Upper lobe of left lung (tissue), 6 donors: ENCODE measurements around the gene DMAP1. TPM values are rescaled to one million over a fixed set of nuclear protein-coding genes. Genes with fewer than 3 reads are reported as not detected.

ENCODE experiments used
- ATAC-seq, 2 donors: fragments of 200-7000 bp; cut with Tn5 transposase; one replicate each; pipeline ENCODE4 v1.9.1; 2022; ENCODE audit warnings: mild to moderate bottlenecking in 2 of 2, moderate library complexity in 2 of 2; ENCODE audit not compliant: low FRiP score in 2 of 2
- DNase-seq, 2 donors: peaks; one replicate each; pipeline ENCODE4 v3.0.0-alpha.2; 2019 to 2020
- H3K27ac ChIP-seq, 4 donors: fragments of 200-600 bp; sonication (generic); one replicate each; pipeline ENCODE4 v1.5.1; 2016 to 2019
- H3K27me3 ChIP-seq, 4 donors: fragments of 200-600 bp; sonication (generic); one replicate each; pipeline ENCODE4 v1.5.1; 2017 to 2019
- H3K36me3 ChIP-seq, 4 donors: fragments of 200-600 bp; sonication (generic); one replicate each; pipeline ENCODE4 v1.5.1; 2016 to 2019
- H3K4me1 ChIP-seq, 4 donors: fragments of 200-600 bp; sonication (generic); one replicate each; pipeline ENCODE4 v1.5.1; 2018 to 2019
- H3K4me3 ChIP-seq, 4 donors: fragments of 200-600 bp; sonication (generic); one replicate each; pipeline ENCODE4 v1.5.1; 2017 to 2019; ENCODE audit warnings: mild to moderate bottlenecking in 2 of 4, moderate library complexity in 1 of 4
- H3K9me3 ChIP-seq, 4 donors: fragments of 200-600 bp; sonication (generic); one replicate each; pipeline ENCODE4 v1.5.1; 2018 to 2019
- EP300 ChIP-seq, 4 donors: sonication (generic); formaldehyde crosslinking; IDR thresholded peaks; one replicate each; pipeline ENCODE4 v1.5.1; 2017; ENCODE audit warnings: antibody characterized with exemption in 4 of 4, control low read depth in 2 of 4
- POLR2A ChIP-seq, 4 donors: fragments of 450-650 bp; IDR thresholded peaks; one replicate each; pipeline ENCODE4 v1.5.1; 2016 to 2017; ENCODE audit warnings: antibody characterized with exemption in 4 of 4, mild to moderate bottlenecking in 2 of 4
- POLR2AphosphoS5 ChIP-seq, 2 donors: sonication (generic); formaldehyde crosslinking; IDR thresholded peaks; one replicate each; pipeline ENCODE4 v1.5.1; 2017; ENCODE audit warnings: antibody characterized with exemption in 2 of 2
- WGBS, 2 donors: methylation state at CpG; one replicate each; pipeline ENCODE4 v1.1.5; 2017 to 2018; 5-methylcytosine and 5-hydroxymethylcytosine counted together
- total RNA-seq, 6 donors: library from RNA; depleted of rRNA in 4 of 6; stranded (reverse); fragments of >200 nt in 4 of 6; gene quantifications; one replicate each; pipeline versions ENCODE4 v1.1.0 to v1.2.1, GENCODE V29; 2016 to 2021
- TF ChIP-seq, protein P1 (sequence below), 6 experiments: fragments of 450-650 bp in 4 of 6; fragments of 200-600 bp in 2 of 6; sonication (generic) in 2 of 6; IDR thresholded peaks; one replicate each; pipeline ENCODE4 v1.5.1; 2016 to 2019; ENCODE audit warnings: antibody characterized with exemption in 6 of 6
- donor health status: DM: no; HTN: no; CAD: no; lungs with moderate emphysema.
- donor health status: DM: no; HTN: yes; CAD: no; lungs with severe emphysema.

DMAP1 gene, protein sequence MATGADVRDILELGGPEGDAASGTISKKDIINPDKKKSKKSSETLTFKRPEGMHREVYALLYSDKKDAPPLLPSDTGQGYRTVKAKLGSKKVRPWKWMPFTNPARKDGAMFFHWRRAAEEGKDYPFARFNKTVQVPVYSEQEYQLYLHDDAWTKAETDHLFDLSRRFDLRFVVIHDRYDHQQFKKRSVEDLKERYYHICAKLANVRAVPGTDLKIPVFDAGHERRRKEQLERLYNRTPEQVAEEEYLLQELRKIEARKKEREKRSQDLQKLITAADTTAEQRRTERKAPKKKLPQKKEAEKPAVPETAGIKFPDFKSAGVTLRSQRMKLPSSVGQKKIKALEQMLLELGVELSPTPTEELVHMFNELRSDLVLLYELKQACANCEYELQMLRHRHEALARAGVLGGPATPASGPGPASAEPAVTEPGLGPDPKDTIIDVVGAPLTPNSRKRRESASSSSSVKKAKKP
- total RNA-seq, result 100 to 1,000 TPM in 1 of 6 donors, 10 to 100 TPM in 5; 32.1 to 236 (median 39.7) TPM

DNA sequence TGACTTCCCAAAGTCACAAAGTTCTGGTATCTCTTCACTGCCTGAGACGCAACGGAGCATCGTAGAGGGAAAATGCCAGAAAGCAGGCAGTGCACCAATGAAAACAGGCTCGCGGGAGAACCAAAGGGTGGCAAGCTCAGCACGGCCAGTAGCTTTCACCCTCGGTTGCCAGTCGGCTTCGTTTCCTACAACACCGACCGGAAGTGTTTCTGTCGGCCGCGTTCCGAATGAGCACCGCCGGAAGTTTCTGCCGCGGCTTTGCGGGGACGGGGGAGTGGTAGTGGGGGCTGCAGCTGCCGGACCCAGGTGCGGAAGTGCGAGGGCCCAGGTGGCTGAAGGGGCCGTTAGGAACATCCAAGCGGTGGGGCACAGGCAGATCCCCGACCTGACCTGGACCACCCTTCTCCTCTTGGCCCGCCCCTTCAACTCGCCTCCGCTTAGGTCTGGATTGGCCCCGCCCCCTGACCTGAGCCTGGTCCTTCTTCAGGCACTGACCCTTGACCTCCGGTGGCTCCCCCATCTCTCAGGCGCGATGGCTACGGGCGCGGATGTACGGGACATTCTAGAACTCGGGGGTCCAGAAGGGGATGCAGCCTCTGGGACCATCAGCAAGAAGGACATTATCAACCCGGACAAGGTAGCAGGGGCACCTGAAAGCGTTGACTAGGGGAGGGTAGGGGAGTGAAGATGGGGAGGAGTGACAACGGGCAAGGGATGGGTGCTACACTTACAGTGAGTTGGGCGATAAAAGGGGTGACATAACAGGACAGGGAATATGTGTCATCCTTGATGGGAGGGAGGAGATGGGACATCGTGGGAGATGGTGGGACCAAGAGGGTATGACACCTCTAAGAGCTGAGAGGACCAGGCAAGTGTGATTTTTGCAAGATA is at the start of gene DMAP1:
Gene DMAP1 (plus strand): TSS at position 250 of the 891 bp plus-strand sequence. CDS start 283 bp downstream, at position 533.
- 2% methylated on average over 17 to 44 of the region's 44 CpGs for WGBS, 2 donors
- peak; percentile 92 to 96 for ATAC-seq
- peak; percentile 90 to 94 for DNase-seq
- H3K9me3 ChIP-seq, result no peaks in the 10 kb centered on the region
- H3K27me3 ChIP-seq, result no peaks in the 10 kb centered on the region
- TF ChIP-seq POLR2AphosphoS5 (IDR thresholded peaks at IDR 0.05), result peak; percentile 72 to 73
- peak in 1 of 4 donors; percentile 55 for TF ChIP-seq POLR2A (IDR thresholded peaks at IDR 0.05)
- TF ChIP-seq, protein P1, sequence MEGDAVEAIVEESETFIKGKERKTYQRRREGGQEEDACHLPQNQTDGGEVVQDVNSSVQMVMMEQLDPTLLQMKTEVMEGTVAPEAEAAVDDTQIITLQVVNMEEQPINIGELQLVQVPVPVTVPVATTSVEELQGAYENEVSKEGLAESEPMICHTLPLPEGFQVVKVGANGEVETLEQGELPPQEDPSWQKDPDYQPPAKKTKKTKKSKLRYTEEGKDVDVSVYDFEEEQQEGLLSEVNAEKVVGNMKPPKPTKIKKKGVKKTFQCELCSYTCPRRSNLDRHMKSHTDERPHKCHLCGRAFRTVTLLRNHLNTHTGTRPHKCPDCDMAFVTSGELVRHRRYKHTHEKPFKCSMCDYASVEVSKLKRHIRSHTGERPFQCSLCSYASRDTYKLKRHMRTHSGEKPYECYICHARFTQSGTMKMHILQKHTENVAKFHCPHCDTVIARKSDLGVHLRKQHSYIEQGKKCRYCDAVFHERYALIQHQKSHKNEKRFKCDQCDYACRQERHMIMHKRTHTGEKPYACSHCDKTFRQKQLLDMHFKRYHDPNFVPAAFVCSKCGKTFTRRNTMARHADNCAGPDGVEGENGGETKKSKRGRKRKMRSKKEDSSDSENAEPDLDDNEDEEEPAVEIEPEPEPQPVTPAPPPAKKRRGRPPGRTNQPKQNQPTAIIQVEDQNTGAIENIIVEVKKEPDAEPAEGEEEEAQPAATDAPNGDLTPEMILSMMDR (IDR thresholded peaks at IDR 0.05), result no peak
- H3K36me3 ChIP-seq, result peaks cover 11 to 33% (median 21%) of the 10 kb centered on the region in 4 donors
- peaks cover 14 to 21% (median 17%) of the 10 kb centered on the region in 4 donors for H3K4me1 ChIP-seq
- H3K27ac ChIP-seq, result peak within 1 kb of the TSS; percentile 65 to 88 (median 78)
- H3K4me3 ChIP-seq, result peak within 1 kb of the TSS; percentile 46 to 93 (median 82)

DNA sequence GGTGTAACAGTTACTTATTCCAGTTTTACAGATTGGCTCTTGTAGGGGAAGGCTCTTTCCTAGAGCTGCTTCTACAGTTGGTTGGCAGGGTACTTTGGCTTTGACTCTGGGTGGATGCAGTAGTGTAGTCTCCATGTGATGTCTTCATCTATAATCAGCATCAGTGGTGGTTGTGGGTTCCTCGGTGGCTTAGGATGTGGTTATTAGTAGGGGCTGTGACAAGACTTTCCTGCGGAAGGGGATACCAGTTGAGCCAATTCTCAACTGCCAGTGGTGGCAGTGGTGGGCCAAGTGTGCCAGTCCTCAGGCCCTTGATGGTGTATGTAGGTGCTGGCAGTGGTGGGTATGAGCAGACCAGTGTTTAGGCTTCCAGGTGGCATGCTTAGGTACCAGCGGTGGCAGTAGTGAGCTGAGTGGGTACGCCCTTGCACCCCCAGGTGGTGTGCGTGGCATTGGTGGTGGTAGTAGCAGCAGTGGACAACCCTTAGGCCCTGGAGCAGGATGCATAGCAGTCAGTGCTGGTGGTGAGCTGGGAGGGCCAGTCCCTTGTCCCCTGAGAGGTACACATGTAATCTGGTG is 44.7 kb upstream of the DMAP1 start:
- ATAC-seq, result peak in 1 of 2 donors; percentile 47
- Histone ChIP-seq H3K4me3 (no peak overlapping the region), H3K4me1 (no peaks in the 10 kb centered on the region), H3K9me3 (no peaks in the 10 kb centered on the region), H3K36me3 (no peaks in the 10 kb centered on the region), H3K27me3 (no peaks in the 10 kb centered on the region), H3K27ac (no peak overlapping the region)
- DNase-seq, result no peak
- 77 to 80% methylated on average over 5 of the region's 5 CpGs for WGBS, 2 donors
- TF ChIP-seq, protein P1 (IDR thresholded peaks at IDR 0.05), result no peak
- TF ChIP-seq POLR2AphosphoS5 (IDR thresholded peaks at IDR 0.05), result no peak
- no peak for TF ChIP-seq EP300 (IDR thresholded peaks at IDR 0.05)
- no peak for TF ChIP-seq POLR2A (IDR thresholded peaks at IDR 0.05)

DNA sequence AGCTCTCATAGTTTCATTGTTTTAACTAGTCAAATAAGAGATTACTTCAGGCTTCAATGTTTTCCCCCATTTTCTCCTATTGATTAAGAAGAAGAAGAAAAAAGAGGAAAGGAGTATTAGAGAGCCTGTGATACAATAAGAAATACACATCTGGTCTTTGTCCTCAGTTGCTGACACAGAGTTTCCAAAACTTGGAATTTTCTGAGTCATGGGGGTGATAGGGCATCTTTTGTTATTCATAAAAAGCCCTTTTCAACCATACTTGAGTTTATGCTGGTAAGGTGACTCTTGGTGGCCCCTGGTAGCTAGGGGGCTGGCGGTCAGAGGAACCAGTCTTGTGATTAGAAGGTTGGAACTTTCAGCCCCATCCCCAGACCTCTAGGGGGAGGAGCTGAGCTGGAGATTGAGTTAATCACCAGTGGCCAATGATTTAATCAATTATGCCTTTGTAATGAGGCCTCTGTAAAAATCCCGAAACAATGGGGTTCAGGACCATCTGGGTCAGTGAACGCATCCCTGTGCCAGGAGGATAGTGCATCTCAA is 42.9 kb upstream of the DMAP1 start:
- Histone ChIP-seq H3K36me3 (no peaks in the 10 kb centered on the region), H3K4me3 (no peak overlapping the region), H3K9me3 (no peaks in the 10 kb centered on the region), H3K4me1 (no peaks in the 10 kb centered on the region), H3K27ac (no peak overlapping the region), H3K27me3 (no peaks in the 10 kb centered on the region)
- ATAC-seq (no peak), DNase-seq (no peak)
- TF ChIP-seq EP300 (IDR thresholded peaks at IDR 0.05) (no peak), POLR2AphosphoS5 (IDR thresholded peaks at IDR 0.05) (no peak), POLR2A (IDR thresholded peaks at IDR 0.05) (no peak)
- TF ChIP-seq, protein P1 (IDR thresholded peaks at IDR 0.05), result no peak
- 93% methylated on average over 3 of the region's 3 CpGs for WGBS, 2 donors

DNA sequence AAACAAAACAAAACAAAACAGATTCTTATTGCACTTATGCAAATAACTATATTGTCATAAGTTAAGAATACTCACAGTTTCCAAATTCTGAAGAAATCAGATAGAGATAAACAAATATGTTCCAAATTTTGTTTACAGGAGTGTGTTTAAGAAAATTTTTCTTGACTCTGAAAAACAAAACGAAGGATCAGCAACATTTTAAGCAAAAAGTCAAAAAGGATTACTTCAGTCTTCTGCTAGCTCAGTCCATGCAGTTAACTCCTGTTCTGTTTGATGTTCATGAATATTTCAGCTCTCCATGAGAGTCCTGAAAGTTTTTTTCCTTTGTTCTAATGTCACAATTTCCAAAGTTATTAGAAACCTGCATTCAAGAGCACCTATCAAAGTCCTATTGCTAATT is 38.6 kb upstream of the DMAP1 start:
- DNase-seq, result no peak
- TF ChIP-seq POLR2A (IDR thresholded peaks at IDR 0.05), result no peak
- TF ChIP-seq, protein P1 (IDR thresholded peaks at IDR 0.05), result no peak
- TF ChIP-seq POLR2AphosphoS5 (IDR thresholded peaks at IDR 0.05), result no peak
- TF ChIP-seq EP300 (IDR thresholded peaks at IDR 0.05), result no peak

More for the DNA sequence above, 38.6 kb upstream of the DMAP1 start:
- Histone ChIP-seq H3K9me3 (peaks cover 0 to 4% (median 0%) of the 10 kb centered on the region in 4 donors), H3K36me3 (no peaks in the 10 kb centered on the region), H3K27ac (no peak overlapping the region), H3K27me3 (no peaks in the 10 kb centered on the region), H3K4me1 (no peaks in the 10 kb centered on the region), H3K4me3 (no peak overlapping the region)
- ATAC-seq, result no peak
- 66 to 76% methylated on average over 1 of the region's 1 CpG for WGBS, 2 donors
